ENCODE data around the gene HEXIM1.

The HEXIM1 gene

DNA sequence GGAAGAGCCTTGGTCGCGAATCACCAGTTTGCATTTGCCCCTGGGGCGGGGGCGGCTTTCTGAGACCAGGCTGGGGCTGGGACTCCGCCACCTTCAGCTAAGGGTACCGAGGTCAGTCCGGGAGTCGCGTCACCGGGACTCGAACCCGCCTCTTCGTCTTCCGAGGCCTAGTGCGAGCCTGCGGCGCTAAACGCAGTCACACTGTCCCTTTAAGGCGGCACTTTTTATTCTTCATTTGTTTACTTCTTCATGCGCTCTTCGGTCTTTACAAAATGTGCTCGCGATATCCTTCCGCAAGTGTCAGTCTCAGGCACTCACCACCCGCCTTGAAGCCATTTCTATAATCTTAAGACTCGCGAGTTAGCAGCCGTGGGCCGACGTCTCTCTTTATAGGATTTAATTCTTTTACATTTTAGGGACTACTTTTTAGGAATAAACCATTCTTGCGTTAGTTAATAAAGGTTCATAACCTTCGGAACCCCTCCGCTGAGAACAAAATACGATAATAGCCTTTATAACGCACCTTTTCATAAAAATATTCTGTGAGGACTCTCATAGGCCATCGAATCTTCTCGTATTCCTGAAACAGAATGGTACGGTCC is 593 bp upstream of the HEXIM1 start:
- DNase-seq: peak; percentile 85 to 90

DNA sequence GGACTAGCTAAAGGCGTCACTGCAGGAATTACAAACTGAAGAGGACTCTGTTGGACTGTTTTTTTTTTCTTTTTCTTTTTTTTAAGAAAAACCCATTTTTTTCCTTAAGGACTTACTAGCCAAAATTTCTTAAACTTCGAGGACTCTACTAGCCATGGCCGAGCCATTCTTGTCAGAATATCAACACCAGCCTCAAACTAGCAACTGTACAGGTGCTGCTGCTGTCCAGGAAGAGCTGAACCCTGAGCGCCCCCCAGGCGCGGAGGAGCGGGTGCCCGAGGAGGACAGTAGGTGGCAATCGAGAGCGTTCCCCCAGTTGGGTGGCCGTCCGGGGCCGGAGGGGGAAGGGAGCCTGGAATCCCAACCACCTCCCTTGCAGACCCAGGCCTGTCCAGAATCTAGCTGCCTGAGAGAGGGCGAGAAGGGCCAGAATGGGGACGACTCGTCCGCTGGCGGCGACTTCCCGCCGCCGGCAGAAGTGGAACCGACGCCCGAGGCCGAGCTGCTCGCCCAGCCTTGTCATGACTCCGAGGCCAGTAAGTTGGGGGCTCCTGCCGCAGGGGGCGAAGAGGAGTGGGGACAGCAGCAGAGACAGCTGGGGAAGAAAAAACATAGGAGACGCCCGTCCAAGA is 878 bp downstream of the HEXIM1 start:
- DNase-seq: peak; percentile 55 to 72

DNA sequence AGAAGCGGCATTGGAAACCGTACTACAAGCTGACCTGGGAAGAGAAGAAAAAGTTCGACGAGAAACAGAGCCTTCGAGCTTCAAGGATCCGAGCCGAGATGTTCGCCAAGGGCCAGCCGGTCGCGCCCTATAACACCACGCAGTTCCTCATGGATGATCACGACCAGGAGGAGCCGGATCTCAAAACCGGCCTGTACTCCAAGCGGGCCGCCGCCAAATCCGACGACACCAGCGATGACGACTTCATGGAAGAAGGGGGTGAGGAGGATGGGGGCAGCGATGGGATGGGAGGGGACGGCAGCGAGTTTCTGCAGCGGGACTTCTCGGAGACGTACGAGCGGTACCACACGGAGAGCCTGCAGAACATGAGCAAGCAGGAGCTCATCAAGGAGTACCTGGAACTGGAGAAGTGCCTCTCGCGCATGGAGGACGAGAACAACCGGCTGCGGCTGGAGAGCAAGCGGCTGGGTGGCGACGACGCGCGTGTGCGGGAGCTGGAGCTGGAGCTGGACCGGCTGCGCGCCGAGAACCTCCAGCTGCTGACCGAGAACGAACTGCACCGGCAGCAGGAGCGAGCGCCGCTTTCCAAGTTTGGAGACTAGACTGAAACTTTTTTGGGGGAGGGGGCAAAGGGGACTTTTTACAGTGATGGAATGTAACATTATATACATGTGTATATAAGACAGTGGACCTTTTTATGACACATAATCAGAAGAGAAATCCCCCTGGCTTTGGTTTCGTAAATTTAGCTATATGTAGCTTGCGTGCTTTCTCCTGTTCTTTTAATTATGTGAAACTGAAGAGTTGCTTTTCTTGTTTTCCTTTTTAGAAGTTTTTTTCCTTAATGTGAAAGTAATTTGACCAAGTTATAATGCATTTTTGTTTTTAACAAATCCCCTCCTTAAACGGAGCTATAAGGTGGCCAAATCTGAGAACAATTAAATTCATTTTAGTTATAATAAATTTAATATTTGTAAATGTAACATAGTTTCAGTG is 1.7 kb downstream of the HEXIM1 start:
- DNase-seq: peak; percentile 32 to 55

DNA sequence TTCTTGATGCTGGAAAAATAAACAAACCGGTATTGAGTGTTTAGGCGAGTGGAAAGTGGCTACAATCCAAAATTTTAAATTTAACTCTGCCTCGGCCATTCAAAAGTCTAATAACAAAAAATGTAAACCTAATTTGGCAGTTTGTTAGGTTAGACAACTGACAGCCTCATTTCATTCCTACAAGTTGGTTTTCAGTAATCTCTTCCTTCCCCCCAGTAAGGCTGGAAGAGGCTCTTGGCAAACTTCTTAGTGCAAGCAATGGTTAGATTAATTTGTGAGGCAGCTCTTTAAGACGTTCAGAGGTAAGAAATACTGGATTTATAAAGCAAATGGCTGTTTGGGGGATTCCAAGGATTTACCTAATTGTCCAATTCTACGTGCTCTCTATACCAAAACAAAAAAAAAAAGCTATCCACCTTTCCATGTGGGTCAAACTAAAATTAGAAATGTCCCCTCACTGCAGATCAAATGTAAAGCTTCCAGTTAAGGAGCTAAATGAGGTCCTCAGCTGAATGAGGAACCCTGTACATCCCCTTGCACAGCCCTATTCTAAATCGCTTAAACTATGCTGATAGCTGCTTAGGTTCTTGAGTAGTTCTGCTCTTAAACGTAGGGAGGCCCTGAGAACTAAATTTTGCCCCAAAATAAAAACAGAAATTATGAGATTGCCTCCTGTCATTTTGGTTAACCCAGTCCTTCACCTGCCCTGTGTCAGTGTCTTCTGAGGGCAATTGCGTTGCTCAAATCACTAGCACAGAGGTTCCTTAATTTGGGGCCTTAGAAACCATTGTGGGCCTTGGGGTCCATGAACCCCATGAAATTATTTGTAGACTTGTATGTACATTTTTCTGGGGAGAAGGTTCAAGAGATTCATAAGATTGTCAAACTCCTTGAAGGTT is 2.9 kb downstream of the HEXIM1 start:
- peak; percentile 40 to 49 for DNase-seq

DNA sequence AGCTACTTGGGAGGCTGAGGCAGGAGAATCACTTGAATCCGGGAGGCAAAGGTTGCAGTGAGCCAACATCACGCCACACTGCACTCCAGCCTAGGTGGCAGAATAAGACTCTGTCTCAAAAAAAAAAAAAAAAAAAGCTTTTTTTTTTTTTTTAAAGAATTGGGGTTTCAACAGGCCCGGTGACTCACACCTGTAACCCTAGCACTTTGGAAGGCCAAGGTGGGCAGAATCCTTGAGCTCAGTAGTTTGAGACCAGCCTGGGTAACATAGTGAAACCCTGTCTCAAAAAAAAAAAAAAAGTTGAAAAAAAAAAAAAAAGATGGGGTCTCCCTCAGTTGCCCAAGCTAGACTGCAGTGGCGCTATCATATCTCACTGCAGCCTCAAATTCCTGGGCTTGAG is 6.8 kb downstream of the HEXIM1 start:
- DNase-seq: no peak

DNA sequence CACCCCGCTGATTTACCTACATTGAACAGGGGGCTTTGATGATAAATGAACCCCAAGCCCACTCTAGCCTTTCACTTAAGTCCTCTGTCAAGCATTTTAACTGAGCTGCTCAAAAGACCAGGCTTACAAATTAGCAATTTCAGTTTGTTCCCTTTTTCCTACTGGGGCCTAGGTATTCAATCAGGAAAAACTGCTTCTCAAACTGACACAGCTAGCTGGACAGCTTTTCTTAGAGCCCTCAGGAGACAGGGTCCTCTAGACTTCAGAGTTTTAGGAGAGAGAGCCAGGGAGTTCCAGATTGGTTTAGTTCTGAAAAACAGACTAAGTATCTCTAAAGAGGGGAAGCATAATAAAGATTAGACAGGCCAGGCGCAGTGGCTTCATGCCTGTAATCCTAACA is 7.2 kb downstream of the HEXIM1 start:
- DNase-seq: no peak

DNA sequence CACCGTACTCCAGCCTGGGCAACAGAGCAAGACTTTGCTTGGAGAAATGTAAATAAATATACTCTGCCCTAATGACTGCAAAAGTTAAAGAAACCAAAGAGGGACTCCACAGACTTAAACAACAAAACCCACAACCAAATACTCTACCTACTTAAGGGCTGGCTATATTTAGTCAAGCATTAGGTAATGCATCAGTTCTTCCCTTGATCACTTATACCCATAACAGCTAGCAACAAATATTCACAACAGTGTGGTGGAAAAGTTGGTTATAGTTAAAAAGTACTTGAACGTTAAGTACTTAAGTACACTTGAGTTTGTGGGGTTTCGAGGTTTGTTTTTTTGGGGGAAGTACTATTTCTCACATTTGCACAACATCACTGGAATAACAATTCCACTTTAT is 8.0 kb downstream of the HEXIM1 start:
- DNase-seq: no peak

DNA sequence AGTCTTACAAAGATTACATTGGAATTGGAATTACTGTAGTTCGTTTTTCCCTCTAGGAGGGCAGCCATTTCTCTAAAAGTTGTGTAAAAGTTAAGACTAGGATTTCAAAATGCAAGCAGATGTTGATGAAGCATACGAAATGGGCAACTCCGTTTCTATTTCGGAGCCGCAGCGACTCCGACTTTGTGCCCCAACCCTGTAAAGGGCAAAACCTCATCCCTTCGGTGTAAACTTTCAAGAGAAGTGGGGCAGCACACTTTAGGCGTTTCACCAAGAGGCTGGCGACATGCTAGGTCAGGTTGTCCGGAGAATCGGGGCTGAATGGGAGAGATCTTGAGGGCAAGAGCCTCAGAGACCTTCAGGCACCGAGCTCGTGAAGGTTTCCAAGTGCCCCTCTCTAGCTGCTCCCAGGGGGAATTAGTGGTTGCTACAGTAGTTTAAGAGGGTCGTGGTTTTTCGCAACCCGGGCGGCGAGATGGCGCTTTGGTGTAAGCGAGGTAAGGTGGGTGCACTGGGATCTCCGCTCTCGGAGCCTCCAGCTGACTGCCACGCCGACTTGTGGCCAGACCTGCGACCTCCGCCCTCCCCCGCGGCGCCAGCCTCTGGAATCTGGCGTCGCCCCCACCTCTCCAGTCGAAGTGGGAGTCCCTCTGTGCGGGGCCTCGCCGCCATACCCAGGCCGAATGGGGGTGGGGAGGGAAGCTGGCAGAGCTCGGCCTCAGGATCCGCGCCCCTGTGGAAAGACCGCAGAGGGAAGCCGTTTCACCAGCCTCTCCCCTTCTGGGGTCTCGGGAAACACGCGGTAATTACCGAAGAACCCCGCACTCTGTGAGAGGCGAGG is 12.4 kb downstream of the HEXIM1 start:
- DNase-seq: peak; percentile 51

DNA sequence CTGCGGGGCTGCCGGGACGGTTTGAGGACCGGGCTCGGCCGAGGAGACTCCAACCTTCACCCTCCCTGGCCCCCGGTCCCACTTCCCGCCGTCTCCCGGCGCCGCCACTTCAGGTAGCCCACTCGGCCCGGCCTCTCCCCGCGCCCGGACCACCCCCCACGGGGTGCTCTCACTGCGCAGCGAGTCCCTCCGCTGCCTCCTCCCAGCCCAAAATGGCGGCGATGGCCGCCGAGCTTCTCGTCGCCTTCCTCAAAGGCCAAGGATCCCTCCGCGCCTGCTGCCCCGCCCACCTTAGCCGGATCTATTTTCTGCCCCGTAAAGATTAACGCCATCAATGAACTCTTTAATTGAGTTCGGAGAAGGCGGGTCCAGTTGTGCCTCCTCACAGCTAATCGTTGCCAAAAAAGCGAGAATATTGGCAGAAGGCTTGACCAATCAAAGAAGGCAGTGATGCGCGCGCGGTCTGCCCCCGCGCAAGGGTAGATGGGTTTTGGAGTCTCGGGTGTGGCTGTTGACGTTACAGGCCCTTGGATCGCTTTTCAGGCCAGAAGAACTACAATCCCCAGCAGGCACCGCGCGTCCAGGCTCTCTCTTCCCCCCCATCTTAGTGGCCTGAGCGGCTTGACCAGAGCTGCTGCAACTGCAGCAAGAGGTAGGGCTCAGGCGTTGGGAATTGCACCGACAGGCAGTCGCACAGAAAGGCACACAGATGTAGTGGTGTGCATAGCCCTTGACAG is 13.2 kb downstream of the HEXIM1 start, which contains the start of gene HEXIM2:
Gene HEXIM2, plus strand, starts transcription at position 588 of the 737 bp plus-strand sequence. CDS start 919 bp downstream, outside the sequence.
- DNase-seq: peak; percentile 100

DNA sequence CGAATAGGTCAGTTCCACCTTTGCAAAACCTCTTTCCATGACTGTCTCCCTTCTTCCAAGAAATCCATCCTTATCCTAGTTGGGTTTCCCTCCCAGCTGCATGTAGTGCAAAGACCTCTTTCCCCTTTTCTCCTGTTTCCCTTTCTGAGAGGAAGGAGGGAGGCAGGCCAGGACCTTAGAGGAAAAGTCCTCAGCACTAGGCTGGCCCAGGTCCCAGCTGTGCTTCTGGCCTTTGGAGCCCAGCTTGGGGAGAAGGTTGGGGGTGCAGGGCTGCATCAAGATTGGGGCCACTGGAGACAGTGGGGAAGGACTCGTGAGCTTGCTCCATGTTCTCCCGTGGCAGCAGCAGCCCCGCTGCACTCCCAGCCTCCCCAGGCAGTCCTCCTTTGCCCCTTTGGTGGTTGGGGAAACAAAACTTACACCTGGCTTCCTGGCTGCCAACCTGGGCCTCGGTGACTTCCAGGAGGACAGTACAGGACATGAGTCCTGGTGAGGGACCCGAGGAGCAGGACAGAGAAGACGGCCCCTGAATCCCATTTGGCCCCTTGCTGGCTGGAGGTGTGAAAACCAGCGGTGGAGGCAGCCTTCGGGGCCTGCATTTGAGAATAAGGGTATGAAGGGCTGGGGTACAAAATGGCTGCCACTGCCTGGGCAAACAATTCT is 13.9 kb downstream of the HEXIM1 start:
- no peak for DNase-seq

DNA sequence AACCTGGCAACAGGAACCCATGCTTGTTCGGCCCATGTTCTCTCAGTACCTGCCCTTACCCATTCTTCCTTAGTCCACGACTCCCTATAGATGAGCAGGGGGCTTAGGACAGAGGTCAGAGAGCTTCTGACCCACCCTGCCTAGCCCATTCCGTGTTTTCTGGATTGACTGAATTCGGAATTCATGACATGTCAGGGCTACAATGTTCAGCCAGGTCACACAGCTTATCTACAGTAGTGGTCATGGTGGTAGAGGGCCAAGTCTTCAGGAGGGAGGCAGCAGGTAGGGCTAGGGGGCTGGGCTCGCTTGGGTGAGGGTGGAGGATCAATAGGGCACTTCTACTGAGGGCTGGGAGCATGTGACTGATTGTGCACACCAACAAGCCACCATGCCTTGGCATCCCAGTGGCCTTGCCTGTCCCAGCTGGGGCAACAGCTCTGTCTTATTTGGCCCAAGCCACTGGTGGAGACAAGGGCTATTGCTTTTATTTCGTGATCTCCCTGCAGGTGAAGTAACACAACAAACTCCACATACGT is 16.5 kb downstream of the HEXIM1 start:
- no peak for DNase-seq

DNA sequence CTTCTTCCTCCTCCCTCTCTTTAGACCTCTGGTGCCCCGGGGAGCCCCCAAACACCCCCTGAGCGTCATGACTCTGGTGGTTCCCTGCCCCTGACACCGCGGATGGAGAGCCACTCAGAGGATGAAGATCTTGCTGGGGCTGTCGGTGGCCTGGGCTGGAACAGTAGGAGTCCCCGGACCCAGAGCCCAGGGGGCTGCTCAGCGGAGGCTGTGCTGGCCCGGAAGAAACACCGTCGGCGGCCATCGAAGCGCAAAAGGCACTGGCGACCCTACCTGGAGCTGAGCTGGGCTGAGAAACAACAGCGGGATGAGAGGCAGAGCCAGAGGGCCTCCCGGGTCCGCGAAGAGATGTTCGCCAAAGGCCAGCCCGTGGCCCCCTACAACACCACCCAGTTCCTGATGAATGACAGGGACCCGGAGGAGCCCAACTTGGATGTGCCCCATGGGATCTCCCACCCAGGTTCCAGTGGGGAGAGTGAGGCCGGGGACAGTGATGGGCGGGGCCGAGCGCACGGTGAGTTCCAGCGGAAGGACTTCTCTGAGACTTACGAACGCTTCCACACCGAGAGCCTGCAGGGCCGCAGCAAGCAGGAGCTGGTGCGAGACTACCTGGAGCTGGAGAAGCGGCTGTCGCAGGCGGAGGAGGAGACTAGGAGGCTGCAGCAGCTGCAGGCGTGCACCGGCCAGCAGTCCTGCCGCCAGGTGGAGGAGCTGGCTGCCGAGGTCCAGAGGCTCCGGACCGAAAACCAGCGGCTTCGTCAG is 20.9 kb downstream of the HEXIM1 start:
- no peak for DNase-seq

DNA sequence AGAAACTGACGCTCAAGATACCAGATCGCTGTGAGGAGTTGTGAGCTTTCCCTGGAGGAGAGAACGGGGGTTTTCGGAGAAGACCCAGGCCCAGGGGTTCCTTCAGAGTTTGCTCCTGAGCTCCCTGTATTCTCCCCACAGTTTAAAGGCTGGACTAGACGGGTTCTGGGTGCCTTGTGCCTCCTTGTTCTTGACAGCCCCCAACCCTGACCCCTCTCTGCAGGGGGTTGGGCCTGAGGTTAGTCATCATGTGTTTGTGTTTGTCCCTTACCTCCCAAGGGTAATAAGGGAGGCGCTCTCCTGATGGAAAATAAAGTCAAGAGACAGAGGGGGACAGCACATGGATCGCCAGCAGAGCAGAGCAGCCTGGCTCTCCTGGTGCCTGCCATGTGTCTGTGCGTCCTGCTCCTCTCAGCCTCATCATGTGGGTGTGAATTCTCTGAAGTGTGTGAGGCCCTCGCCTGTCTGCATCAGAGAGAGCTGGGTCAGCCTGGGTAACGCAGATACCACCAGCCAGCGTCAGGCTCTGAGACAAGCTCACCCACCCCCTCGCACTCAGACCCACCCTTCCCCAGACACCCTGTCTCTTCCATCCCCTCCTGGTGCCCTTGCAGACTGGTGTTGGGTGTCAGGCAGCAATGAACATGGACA is 22.1 kb downstream of the HEXIM1 start:
- no peak for DNase-seq

DNA sequence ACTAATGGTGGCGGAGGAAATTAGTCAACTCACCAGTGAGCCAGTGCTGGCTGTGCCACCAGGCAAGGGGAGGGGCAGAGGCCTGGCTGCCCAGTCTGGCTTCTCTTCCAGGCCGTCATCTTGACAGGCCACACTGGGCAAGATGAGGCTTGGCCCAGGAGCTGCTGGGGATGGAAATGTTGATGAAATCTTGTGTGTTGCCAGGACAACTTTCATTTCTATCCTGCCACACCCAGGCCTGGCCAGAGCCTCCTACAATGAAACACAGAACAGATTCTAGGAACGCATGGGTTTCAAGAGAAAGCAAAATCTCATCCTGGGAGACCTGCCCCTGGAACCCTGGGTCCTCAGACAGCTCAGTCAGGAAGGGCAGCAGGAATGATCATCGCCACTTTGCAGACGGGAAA is 22.7 kb downstream of the HEXIM1 start:
- peak; percentile 59 to 61 for DNase-seq

DNA sequence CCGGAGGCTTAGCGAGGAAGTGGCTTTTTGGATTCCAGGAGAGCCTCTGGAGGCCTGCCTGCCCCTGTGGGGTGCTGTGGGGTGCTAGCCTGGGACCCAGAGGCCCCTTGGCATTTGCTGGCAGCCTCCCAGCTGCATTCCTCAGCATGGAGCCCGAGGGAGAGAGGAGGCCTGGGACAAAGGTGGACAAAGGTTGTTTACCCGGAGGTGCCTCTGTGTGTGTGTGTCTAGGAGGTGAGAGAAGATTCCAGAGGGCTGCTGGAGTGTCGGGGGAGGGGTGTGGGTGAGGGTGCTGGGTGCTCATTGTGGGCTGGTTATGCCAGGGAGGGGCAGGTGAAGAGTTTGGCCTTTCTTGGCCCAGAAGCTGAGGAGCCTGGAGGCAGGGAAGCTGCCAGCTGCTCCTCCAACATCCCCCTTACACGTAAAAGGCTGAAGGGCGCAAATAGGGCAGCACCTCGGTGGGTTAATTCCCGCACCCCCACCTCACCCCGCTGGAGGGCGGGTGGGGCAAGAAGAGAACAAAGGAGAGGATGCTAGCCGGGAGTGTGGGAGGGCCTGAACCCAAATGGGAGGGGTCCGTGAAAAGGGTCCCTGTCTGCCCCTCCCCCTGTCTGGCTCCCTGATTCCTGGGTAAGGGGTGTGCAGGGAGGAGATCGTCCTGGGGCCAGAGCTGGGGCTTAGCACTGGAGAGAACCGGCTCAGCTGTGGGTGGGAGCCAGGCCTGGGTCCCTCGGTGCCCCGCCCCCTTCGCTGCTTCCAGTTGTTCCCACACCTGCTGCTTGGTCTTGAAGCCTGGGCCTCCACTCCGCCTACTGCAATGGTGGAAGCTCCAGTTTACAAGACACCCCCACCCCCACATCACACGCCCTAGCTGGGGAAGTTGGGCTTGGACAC is 23.3 kb downstream of the HEXIM1 start:
- peak; percentile 76 to 92 for DNase-seq

DNA sequence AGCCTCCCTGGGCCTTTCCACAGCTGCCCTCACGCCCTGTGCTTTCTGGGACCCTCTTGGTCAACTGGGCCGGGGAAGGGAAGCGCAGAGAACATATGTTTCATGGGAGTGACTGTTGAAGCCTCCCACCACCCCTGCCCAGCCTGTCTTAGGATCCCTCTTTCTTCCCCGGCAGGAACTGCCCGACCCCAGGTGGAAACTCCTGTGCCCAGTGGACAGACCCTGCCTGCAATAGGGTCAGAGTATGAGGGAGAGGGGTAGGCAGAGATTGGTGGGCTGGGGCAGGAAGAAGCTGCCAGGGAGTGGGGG is 23.9 kb downstream of the HEXIM1 start:
- no peak for DNase-seq

DNA sequence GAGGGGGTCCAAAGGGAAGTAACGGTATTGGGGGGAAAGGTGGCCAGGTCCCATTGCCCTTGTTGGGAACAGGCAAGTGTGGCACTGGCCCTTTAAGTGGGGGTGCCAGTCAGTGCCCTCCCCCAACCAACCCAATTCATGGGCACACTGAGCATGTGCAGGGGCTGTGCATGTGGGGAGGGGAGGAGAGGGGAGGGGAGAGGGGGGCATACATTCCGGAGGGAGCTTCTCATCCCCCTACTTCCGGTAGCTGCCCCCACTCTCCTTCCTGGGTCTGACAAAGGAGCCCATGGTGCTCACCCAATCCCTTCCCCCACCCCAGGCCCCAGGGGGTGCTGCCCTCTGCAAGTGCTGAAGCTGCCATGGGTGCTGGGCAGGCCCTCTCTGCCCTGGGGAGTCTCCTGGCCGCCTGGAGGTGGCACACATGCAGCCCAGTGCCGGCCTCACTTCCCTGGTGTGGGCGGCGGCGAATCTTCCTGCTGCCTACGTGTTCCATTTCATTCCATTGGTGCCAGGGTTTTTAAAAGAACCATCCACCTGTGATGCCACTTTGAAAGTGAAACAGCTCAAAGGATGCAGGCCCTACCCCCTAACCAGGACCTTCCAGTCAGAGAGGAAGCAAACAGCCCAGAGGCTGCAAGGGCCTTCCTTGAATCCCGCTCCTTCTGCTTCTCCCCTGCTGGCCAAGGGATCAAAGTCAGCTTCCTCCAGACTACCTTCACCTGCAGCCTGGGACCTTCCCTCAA is 24.4 kb downstream of the HEXIM1 start:
- DNase-seq: peak; percentile 26 to 28
